Left colon (tissue), 2 donors: ENCODE results near the gene SLC37A1. TPM values are rescaled to one million over a fixed set of nuclear protein-coding genes. Genes with fewer than 3 reads are reported as not detected.
A peak's percentile ranks its signal among the peaks of the same experiment; 100 is the strongest.

ENCODE experiments used
- ATAC-seq: fragments of 200-7000 bp; cut with Tn5 transposase; one replicate; pipeline ENCODE4 v1.9.1; 2020; ENCODE audit warnings: mild to moderate bottlenecking, moderate library complexity
- DNase-seq, 2 donors: peaks; one replicate each; pipeline ENCODE4 v3.0.0-alpha.2; 2020
- intact Hi-C, 2 donors: fragments of 100-400 bp; cut with DNase I in 1 of 2; cut with micrococcal nuclease in 1 of 2; formaldehyde crosslinking; loops; one replicate each; pipeline versions ENCODE4 v1.11.2 to v1.14.0; 2022; cut with DNase I, micrococcal nuclease
- total RNA-seq, 2 donors: library from RNA; stranded (reverse); fragmentation: NEBNext Ultra II Directional; extraction: Animal tissue kit (Norgen Biotek cat#: 25700); gene quantifications; one replicate each; pipeline ENCODE4 v1.2.1, GENCODE V29; 2021
- donor health status: DM: no; HTN: no; CAD: no.
- donor health status: DM: yes; HTN: yes; CAD: no.

Gene SLC37A1
- total RNA-seq, 2 donors from 2014 or later, result 63.5 to 171 TPM

DNA sequence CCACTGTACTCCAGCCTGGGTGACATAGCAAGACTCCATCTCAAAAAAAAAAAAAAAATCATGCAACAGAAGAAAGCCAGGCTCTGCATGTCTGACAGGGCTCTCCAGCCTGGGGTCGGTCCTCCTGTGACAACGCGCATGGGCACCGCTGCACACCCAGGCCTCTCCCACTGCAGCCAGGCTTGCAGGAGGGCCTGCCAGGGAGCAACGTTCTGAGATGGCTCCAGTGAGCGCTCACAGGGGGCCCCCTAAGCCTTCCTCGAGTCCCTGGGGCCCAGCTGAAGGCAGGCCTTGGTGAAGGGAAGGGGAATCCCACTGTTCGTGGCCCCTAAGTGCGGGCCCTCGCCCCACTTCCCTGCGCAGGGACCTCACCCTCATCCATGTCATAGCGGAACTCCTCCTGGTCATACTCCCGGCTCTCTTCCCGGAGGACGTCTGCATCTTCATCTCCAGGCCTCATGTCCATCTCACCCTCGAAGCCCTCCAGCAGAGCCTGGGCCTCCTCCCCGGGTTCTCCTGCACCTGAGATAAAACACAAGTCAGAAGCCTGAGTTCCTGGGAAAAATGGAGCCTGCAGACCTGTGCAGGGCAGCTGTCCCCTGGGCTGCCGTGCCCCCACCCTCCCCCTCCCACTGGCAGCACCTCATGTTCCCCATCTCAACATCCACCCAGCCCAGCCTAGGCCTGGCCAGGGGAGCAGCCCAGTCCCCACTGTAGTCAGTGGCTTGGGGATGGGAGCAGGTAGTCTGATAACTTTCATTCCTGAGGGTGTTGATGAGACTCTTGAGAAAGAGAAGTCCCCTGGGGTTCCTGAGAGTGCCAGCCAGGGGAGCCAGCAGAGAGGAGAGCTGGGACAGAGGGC lies 37.9 kb upstream of the SLC37A1 start:
- no peak for ATAC-seq
- DNase-seq, result peak; percentile 10 to 24
- intact Hi-C loops, result no loop called here

- DNase-seq, result peak; percentile 5 to 17
- intact Hi-C loops, result no loop called here
These were observed 37.0 kb upstream of the SLC37A1 start for GRCh38 chr21:42476388-42477331.

DNA sequence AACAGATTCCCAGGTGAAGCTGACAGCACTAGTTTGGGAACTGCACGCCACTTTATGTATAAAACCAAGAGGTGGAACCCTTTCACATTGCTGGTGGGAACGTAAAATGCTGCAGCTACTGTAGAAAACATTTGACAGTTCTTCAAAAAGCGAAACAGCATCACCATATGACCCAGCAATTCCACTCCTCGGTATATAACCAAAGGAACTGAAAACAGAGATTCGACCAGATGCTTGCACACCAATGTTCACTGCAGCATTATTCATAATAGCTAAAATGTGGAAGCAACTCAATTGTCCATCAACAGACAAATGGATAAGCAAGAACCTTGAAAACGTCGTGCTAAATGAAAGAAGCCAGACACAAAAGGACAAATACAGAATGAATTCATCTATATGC lies 35.1 kb upstream of the SLC37A1 start:
- ATAC-seq (no peak), DNase-seq (no peak)
- intact Hi-C loops, result no loop called here

More at GRCh38 chr21:42476388-42477331, 37.0 kb upstream of the SLC37A1 start:
- ATAC-seq, result no peak

GRCh38 chr21:42479582-42479981 lies 34.1 kb upstream of the SLC37A1 start:
- ATAC-seq (no peak), DNase-seq (no peak)
- intact Hi-C loops, result no loop called here

- ATAC-seq, result no peak
- intact Hi-C loops, result no loop called here
- DNase-seq, result no peak
These were observed 32.9 kb upstream of the SLC37A1 start for GRCh38 chr21:42480736-42481135.

DNA sequence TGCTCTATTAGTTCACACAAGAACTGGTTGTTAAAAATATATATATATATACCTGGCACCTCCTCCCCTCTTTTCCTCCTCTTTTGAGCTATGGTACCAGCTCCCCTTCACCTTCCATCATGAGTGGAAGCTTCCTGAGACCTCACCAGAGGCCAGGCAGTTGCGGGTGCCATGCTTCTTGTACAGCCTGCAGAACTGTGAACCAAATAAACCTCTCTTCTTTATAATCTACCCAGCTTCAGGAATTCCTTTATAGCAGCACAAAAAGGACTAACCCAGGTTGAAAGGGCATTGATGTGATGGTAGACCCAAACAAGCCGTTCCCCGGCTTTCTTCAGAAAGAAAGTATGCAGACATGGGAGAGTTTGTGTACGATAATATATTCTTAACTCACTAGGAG lies 32.5 kb upstream of the SLC37A1 start:
- ATAC-seq, result no peak
- DNase-seq, result no peak
- intact Hi-C loops, result no loop called here

- no peak for DNase-seq
- intact Hi-C loops, result no loop called here
- ATAC-seq, result no peak
These were observed 28.7 kb upstream of the SLC37A1 start for GRCh38 chr21:42484966-42485365.

DNA sequence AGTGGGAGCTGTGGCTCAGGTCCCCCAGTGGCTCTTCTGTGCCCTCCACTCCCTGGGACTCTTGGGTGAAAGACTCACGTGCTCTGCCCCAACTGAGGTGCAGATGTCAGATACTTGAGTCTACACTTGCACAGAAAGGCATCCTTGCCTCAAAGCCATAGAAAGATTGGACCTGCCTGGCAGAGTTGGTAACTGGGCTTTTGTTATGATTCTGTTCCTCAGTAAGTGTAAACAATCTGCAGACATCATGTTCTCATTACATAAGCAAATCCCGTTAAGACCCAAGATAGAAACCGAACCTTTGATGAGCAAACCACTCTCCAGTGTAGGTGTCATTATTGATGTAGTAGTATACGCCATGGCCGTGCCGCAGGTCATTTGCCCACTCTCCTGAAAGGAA lies 27.6 kb upstream of the SLC37A1 start:
- intact Hi-C loops, result no loop called here
- DNase-seq (no peak), ATAC-seq (no peak)

- ATAC-seq (no peak), DNase-seq (no peak)
- intact Hi-C loops, result no loop called here
These were observed 27.1 kb upstream of the SLC37A1 start for GRCh38 chr21:42486531-42486930.

- ATAC-seq, result no peak
- no peak for DNase-seq
These were observed 24.6 kb upstream of the SLC37A1 start for GRCh38 chr21:42489006-42489563.

DNA sequence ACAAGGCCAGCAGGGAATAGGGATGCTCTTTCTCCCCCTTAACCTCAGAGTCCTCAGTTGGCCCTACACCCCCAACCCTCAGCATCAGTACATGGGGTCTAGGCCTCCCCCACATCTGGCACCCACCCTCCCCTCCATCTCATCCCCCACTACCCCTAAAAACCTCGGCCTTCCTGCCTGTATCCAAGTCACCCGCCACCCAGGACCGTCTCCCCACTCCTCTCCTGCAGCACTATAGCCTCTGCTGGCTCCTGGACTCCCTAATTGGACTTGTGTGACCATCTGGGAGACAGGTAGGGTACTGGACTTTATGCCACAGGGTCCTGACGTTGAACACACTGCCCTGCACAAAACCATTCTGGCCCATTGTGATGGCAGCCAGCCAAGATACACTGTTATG lies 23.7 kb upstream of the SLC37A1 start:
- no peak for ATAC-seq
- DNase-seq, result no peak
- intact Hi-C loops, result no loop called here

More at GRCh38 chr21:42489006-42489563, 24.6 kb upstream of the SLC37A1 start:
- intact Hi-C loops, result no loop called here

GRCh38 chr21:42490720-42491119 lies 22.9 kb upstream of the SLC37A1 start:
- DNase-seq, result peak in 1 of 2 donors; percentile 75
- intact Hi-C loops, result no loop called here
- peak; percentile 79 for ATAC-seq

GRCh38 chr21:42491328-42491727 lies 22.3 kb upstream of the SLC37A1 start:
- ATAC-seq (no peak), DNase-seq (no peak)
- intact Hi-C loops, result no loop called here

- ATAC-seq (no peak), DNase-seq (no peak)
- intact Hi-C loops, result no loop called here
These were observed 21.5 kb upstream of the SLC37A1 start for GRCh38 chr21:42492201-42492600.

GRCh38 chr21:42493109-42494060 lies 20.3 kb upstream of the SLC37A1 start:
- ATAC-seq, result peak; percentile 25
- DNase-seq, result peak; percentile 73 to 77
- intact Hi-C loops, result no loop called here

DNA sequence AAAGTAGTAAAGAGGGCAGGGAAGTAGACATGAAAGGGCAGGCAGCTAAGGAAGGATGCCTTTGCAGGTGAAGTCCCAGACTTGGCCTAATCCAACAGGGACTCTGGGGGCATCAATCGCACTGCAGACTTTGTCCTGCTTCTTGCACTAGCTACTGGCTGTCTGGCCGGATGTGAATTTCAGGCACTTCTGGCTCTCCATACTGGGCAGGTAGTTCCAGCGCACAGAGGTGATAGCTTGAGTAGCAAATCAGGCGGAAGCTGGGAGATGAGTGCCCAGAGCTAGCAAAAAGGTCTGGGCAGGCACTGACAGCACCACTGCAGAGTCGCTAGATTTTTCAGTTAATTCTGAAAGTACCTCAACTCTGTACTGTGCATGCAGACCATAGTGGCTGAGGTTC lies 18.6 kb upstream of the SLC37A1 start:
- DNase-seq, result no peak
- no peak for ATAC-seq
- intact Hi-C loops, result no loop called here

- intact Hi-C loops, result no loop called here
- DNase-seq, result peak; percentile 69 to 81
- ATAC-seq, result peak; percentile 52
These were observed 17.9 kb upstream of the SLC37A1 start for GRCh38 chr21:42495765-42496119.

DNA sequence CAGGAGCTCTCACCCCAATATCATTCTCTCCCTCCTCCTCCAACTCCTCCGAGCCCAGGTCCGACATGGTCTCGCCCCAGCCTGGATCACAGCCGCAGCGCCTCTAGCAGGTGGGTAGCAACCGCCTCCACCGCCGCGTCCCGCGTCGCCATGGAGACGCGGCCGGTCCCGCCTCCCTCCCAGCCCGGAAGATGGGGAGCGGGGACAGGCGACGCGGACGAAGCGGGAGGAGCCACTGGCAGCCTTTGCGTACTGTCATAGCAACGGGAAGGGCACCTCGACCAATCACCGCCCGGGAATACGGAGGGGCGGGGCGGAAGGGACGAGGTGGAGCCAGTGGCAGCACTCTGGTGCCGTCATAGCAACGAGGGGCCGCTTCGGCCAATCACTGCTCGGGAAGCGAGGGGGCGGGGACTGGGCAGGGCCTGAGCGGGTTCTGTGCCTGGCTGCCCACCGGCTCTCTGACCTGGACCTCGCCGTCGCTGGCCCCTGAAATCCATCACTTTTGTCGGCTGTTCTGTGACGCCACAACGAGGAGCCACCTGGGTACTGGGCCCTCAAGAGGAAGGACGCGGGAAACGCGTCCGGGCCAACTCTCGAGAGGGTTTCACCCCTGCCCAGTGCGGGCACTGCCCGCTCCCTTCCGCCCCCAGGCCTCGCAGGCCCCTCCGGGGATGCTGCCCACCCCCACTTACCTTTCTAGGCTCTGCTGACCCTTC lies 17.4 kb upstream of the SLC37A1 start, which contains the start of gene RSPH1:
Gene RSPH1, minus strand, starts transcription at position 105 of the 719 bp plus-strand sequence. Its CDS starts 38 bp downstream, at position 67.
- peak; percentile 100 for DNase-seq
- ATAC-seq, result peak; percentile 92
- intact Hi-C loops, result no loop called here
